HL-60 (cell line): Measurements from ENCODE around the gene LVRN.

ENCODE experiments used
- DNase-seq, 2 experiments: peaks; one replicate each; pipeline ENCODE4 v3.0.0-alpha.2; 2010 to 2020; ENCODE audit warnings: low read depth in 1 of 2, low spot score in 1 of 2
- H3K27ac ChIP-seq: fragments of 250-450 bp; sonication (Bioruptor Pico); replicated peaks from 2 replicates; pipeline ENCODE4 v1.5.1; 2020; ENCODE audit warnings: mild to moderate bottlenecking, moderate library complexity
- H3K27me3 ChIP-seq: fragments of 250-450 bp; sonication (Bioruptor Pico); 2 replicates; pipeline ENCODE4 v1.5.1; 2021; ENCODE audit warnings: mild to moderate bottlenecking, moderate library complexity; ENCODE audit not compliant: insufficient read depth, poor library complexity, severe bottlenecking
- H3K4me3 ChIP-seq: replicated peaks from 2 replicates; pipeline ENCODE4 v1.5.1; 2011; ENCODE audit warnings: mild to moderate bottlenecking, control low read depth, low read length; ENCODE audit not compliant: insufficient read depth
- CTCF ChIP-seq: IDR thresholded peaks from one replicate; pipeline ENCODE4 v1.5.1; 2011; ENCODE audit warnings: low read length, control low read depth, inconsistent platforms; ENCODE audit not compliant: insufficient read depth
- GABPA ChIP-seq: IDR thresholded peaks from 2 replicates; pipeline ENCODE4 v1.6.1; 2012; ENCODE audit warnings: low read depth
- POLR2AphosphoS5 ChIP-seq: IDR thresholded peaks from 2 replicates; pipeline ENCODE4 v1.6.1; 2012; ENCODE audit warnings: low read depth
- SPI1 ChIP-seq: IDR thresholded peaks from 2 replicates; pipeline ENCODE4 v1.6.1; 2012; ENCODE audit warnings: low read depth, mild to moderate bottlenecking, borderline replicate concordance
- TF ChIP-seq, protein P1 (sequence below): IDR thresholded peaks from 2 replicates; pipeline ENCODE4 v1.6.1; 2012; ENCODE audit warnings: low read depth; ENCODE audit not compliant: insufficient replicate concordance

Gene LVRN

GRCh38 chr5:115947260-115947659 is 15.0 kb upstream of the LVRN start:
- H3K27me3 ChIP-seq = no peaks in the 10 kb centered on the region
- no peak for DNase-seq
- no peak overlapping the region for H3K4me3 ChIP-seq
- H3K27ac ChIP-seq = no peak overlapping the region
- TF ChIP-seq GABPA (no peak), CTCF (no peak), POLR2AphosphoS5 (no peak), SPI1 (no peak)
- TF ChIP-seq, protein P1, sequence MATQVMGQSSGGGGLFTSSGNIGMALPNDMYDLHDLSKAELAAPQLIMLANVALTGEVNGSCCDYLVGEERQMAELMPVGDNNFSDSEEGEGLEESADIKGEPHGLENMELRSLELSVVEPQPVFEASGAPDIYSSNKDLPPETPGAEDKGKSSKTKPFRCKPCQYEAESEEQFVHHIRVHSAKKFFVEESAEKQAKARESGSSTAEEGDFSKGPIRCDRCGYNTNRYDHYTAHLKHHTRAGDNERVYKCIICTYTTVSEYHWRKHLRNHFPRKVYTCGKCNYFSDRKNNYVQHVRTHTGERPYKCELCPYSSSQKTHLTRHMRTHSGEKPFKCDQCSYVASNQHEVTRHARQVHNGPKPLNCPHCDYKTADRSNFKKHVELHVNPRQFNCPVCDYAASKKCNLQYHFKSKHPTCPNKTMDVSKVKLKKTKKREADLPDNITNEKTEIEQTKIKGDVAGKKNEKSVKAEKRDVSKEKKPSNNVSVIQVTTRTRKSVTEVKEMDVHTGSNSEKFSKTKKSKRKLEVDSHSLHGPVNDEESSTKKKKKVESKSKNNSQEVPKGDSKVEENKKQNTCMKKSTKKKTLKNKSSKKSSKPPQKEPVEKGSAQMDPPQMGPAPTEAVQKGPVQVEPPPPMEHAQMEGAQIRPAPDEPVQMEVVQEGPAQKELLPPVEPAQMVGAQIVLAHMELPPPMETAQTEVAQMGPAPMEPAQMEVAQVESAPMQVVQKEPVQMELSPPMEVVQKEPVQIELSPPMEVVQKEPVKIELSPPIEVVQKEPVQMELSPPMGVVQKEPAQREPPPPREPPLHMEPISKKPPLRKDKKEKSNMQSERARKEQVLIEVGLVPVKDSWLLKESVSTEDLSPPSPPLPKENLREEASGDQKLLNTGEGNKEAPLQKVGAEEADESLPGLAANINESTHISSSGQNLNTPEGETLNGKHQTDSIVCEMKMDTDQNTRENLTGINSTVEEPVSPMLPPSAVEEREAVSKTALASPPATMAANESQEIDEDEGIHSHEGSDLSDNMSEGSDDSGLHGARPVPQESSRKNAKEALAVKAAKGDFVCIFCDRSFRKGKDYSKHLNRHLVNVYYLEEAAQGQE = no peak

DNA sequence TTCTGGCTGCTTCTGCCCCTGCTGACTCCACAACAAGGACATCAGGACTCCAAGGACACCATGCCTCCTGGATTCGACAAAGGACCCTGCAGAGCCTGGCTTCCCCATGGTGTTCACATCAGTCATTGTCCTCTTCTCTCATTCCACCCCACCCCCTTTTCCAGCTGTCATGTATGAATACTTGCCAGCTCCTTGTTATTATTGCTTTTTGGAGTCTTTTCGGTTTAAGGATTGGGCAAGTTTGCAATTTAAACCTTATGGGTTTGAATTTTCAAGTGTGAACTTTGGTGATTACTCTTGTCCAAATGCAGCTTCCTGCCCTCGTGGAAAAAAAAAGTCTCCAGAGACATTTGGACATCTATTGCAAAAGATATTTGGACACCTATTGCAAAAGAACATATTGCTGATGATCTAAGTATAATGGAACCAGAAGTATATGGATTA is 14.2 kb upstream of the LVRN start:
- TF ChIP-seq, protein P1 = no peak
- TF ChIP-seq CTCF = no peak
- no peak for TF ChIP-seq GABPA
- TF ChIP-seq SPI1 = no peak
- TF ChIP-seq POLR2AphosphoS5 = no peak
- no peaks in the 10 kb centered on the region for H3K27me3 ChIP-seq
- H3K27ac ChIP-seq = no peak overlapping the region
- no peak for DNase-seq
- no peak overlapping the region for H3K4me3 ChIP-seq

GRCh38 chr5:115949096-115949495 is 13.2 kb upstream of the LVRN start:
- H3K4me3 ChIP-seq = no peak overlapping the region
- no peaks in the 10 kb centered on the region for H3K27me3 ChIP-seq
- H3K27ac ChIP-seq = no peak overlapping the region
- no peak for DNase-seq
- no peak for TF ChIP-seq POLR2AphosphoS5
- TF ChIP-seq GABPA = no peak
- TF ChIP-seq CTCF = no peak
- TF ChIP-seq, protein P1 = no peak
- no peak for TF ChIP-seq SPI1
